Measurements from ENCODE around the gene KRT15. TPM values are rescaled to one million over a fixed set of nuclear protein-coding genes. Genes with fewer than 3 reads are reported as not detected.

KRT15 gene
- total RNA-seq, 1 experiment from 2014 or later: 0.55 TPM

DNA sequence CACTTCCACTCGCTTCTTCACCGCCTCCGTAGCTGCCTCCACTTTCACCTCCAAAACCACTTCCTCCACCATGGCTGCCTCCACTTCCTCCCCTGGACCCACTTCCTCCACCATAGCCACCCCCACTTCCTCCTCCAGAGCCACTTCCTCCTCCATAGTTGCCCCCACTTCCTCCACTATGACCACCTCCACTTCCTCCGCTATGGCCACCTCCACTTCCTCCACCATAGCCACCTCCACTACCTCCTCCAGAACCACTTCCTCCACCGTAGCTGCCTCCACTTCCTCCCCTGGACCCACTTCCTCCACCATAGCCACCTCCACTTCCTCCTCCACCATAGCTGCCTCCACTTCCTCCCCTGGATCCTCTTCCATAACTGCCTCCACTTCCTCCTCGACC is 48.6 kb upstream of the KRT15 start:
- peaks cover 22% of the 10 kb centered on the region for H3K27me3 Mint-ChIP-seq (ENCODE audit: low read depth)
- ChIA-PET CTCF (interaction anchor here (1.1 to 6.2 kb wide), 2 partner anchors 81 to 96 kb away, joined by 4 to 29 read pairs; no protein-coding TSS in a partner anchor), POLR2A (no interaction called here)
- DNase-seq (ENCODE audit: low spot score): no peak
- H3K4me3 Mint-ChIP-seq: no peak overlapping the region
- H3K27ac Mint-ChIP-seq: no peak overlapping the region
- no peaks in the 10 kb centered on the region for H3K36me3 Mint-ChIP-seq
- no peaks in the 10 kb centered on the region; the same call in 1 of the 2 replicates for H3K9me3 Mint-ChIP-seq
- H3K4me1 Mint-ChIP-seq: no peaks in the 10 kb centered on the region
- ATAC-seq: no peak
- TF ChIP-seq NR3C1 (CRISPR knock-in tag; conservative IDR thresholded peaks at IDR 0.05; ENCODE audit: low read depth) (no peak), GABPB1 (CRISPR knock-in tag; IDR thresholded peaks at IDR 0.05) (no peak), MYBL2 (CRISPR knock-in tag; IDR thresholded peaks at IDR 0.05) (no peak), ZNF121 (CRISPR knock-in tag; IDR thresholded peaks at IDR 0.05) (no peak), MLX (CRISPR knock-in tag; IDR thresholded peaks at IDR 0.05) (no peak), ZNF671 (CRISPR knock-in tag; IDR thresholded peaks at IDR 0.05) (no peak), SMAD4 (CRISPR knock-in tag; IDR thresholded peaks at IDR 0.05) (no peak), TCF7 (CRISPR knock-in tag; IDR thresholded peaks at IDR 0.05; ENCODE audit: low read depth) (no peak), ZNF232 (CRISPR knock-in tag; IDR thresholded peaks at IDR 0.05) (no peak)
- TF ChIP-seq, protein P1, sequence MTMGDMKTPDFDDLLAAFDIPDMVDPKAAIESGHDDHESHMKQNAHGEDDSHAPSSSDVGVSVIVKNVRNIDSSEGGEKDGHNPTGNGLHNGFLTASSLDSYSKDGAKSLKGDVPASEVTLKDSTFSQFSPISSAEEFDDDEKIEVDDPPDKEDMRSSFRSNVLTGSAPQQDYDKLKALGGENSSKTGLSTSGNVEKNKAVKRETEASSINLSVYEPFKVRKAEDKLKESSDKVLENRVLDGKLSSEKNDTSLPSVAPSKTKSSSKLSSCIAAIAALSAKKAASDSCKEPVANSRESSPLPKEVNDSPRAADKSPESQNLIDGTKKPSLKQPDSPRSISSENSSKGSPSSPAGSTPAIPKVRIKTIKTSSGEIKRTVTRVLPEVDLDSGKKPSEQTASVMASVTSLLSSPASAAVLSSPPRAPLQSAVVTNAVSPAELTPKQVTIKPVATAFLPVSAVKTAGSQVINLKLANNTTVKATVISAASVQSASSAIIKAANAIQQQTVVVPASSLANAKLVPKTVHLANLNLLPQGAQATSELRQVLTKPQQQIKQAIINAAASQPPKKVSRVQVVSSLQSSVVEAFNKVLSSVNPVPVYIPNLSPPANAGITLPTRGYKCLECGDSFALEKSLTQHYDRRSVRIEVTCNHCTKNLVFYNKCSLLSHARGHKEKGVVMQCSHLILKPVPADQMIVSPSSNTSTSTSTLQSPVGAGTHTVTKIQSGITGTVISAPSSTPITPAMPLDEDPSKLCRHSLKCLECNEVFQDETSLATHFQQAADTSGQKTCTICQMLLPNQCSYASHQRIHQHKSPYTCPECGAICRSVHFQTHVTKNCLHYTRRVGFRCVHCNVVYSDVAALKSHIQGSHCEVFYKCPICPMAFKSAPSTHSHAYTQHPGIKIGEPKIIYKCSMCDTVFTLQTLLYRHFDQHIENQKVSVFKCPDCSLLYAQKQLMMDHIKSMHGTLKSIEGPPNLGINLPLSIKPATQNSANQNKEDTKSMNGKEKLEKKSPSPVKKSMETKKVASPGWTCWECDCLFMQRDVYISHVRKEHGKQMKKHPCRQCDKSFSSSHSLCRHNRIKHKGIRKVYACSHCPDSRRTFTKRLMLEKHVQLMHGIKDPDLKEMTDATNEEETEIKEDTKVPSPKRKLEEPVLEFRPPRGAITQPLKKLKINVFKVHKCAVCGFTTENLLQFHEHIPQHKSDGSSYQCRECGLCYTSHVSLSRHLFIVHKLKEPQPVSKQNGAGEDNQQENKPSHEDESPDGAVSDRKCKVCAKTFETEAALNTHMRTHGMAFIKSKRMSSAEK (CRISPR knock-in tag; IDR thresholded peaks at IDR 0.05; ENCODE audit: borderline replicate concordance): no peak
- TF ChIP-seq, protein P2, sequence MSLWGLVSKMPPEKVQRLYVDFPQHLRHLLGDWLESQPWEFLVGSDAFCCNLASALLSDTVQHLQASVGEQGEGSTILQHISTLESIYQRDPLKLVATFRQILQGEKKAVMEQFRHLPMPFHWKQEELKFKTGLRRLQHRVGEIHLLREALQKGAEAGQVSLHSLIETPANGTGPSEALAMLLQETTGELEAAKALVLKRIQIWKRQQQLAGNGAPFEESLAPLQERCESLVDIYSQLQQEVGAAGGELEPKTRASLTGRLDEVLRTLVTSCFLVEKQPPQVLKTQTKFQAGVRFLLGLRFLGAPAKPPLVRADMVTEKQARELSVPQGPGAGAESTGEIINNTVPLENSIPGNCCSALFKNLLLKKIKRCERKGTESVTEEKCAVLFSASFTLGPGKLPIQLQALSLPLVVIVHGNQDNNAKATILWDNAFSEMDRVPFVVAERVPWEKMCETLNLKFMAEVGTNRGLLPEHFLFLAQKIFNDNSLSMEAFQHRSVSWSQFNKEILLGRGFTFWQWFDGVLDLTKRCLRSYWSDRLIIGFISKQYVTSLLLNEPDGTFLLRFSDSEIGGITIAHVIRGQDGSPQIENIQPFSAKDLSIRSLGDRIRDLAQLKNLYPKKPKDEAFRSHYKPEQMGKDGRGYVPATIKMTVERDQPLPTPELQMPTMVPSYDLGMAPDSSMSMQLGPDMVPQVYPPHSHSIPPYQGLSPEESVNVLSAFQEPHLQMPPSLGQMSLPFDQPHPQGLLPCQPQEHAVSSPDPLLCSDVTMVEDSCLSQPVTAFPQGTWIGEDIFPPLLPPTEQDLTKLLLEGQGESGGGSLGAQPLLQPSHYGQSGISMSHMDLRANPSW (CRISPR knock-in tag; conservative IDR thresholded peaks at IDR 0.05; ENCODE audit: low read depth): no peak

DNA sequence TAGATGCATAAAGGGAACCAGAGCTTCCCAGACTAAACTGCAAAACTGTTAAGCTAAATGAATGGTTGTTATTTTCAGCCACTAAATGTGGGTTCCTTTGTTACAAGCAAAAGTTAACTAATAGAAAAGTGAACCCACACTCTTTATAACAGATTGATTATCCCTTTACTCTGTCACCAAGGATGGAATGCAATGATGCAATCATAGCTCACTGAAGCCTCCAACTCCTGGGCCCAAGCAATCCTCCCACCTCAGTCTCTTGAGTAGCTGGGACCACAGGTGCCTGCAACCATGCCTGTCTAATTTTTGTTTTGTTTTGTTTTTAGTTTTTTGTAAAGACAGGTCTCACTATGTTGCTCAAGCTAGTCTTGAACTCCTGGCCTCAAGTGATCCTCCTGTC is 46.6 kb upstream of the KRT15 start:
- no peak for DNase-seq (ENCODE audit: low spot score)
- Mint-ChIP-seq H3K9me3 (no peaks in the 10 kb centered on the region; the same call in 1 of the 2 replicates), H3K27me3 (ENCODE audit: low read depth) (peaks cover 17% of the 10 kb centered on the region), H3K4me1 (no peaks in the 10 kb centered on the region), H3K36me3 (no peaks in the 10 kb centered on the region), H3K27ac (no peak overlapping the region), H3K4me3 (no peak overlapping the region)
- ChIA-PET POLR2A (interaction anchor here (1.6 kb wide), 1 partner anchor 37 kb away, joined by 3 read pairs; the partner anchor contains the start of gene KRT19), CTCF (interaction anchor here (1.0 to 6.2 kb wide), 8 partner anchors 14 to 100 kb away, joined by 3 to 29 read pairs (median 6); no protein-coding TSS in a partner anchor)
- ATAC-seq: no peak
- TF ChIP-seq, protein P3, sequence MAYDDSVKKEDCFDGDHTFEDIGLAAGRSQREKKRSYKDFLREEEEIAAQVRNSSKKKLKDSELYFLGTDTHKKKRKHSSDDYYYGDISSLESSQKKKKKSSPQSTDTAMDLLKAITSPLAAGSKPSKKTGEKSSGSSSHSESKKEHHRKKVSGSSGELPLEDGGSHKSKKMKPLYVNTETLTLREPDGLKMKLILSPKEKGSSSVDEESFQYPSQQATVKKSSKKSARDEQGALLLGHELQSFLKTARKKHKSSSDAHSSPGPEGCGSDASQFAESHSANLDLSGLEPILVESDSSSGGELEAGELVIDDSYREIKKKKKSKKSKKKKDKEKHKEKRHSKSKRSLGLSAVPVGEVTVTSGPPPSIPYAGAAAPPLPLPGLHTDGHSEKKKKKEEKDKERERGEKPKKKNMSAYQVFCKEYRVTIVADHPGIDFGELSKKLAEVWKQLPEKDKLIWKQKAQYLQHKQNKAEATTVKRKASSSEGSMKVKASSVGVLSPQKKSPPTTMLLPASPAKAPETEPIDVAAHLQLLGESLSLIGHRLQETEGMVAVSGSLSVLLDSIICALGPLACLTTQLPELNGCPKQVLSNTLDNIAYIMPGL (CRISPR knock-in tag; IDR thresholded peaks at IDR 0.05): no peak
- TF ChIP-seq TP53 (CRISPR knock-in tag; IDR thresholded peaks at IDR 0.05) (no peak), E2F4 (CRISPR knock-in tag; IDR thresholded peaks at IDR 0.05; ENCODE audit: borderline replicate concordance, low read depth) (no peak), IRF2 (CRISPR knock-in tag; IDR thresholded peaks at IDR 0.05; ENCODE audit: borderline replicate concordance, low read depth) (no peak), ZNF416 (CRISPR knock-in tag; IDR thresholded peaks at IDR 0.05) (no peak), TEAD4 (CRISPR knock-in tag; IDR thresholded peaks at IDR 0.05) (no peak), RORB (CRISPR knock-in tag; IDR thresholded peaks at IDR 0.05) (no peak), MLX (CRISPR knock-in tag; IDR thresholded peaks at IDR 0.05) (no peak), JAZF1 (CRISPR knock-in tag; IDR thresholded peaks at IDR 0.05) (no peak), ATF1 (CRISPR knock-in tag; IDR thresholded peaks at IDR 0.05) (no peak), ZNF219 (CRISPR knock-in tag; IDR thresholded peaks at IDR 0.05; ENCODE audit: borderline replicate concordance) (no peak)
- TF ChIP-seq, protein P4, sequence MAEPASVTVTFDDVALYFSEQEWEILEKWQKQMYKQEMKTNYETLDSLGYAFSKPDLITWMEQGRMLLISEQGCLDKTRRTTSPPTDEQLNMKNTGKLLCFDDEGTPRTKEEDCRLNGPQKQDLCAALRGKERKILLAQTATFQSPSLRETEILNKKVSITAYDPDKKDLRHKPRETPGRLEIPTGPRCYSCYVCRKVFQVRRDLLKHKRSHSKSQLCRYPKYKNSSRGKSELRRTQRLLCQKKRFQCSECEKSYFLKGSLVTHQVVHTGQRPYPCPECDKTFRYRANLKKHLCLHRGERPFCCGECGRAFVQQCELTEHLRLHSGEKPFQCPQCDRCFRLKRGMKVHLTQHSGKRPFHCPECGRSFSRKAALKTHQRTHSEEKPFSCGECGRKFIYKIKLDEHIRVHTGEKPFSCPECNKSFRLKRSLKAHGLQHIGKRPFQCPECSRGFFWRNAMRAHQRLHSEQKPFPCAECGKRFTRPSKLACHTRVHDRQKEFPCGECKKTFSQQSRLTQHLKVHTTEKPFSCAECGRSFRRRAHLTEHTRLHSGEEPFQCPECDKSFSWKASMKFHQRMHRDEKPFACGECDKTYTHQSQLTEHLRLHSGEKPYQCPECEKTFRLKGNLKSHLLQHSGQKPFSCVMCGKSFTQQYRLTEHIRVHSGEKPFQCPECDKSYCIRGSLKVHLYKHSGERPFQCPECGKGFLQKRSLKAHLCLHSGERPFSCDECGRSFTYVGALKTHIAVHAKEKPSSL (CRISPR knock-in tag; conservative IDR thresholded peaks at IDR 0.05): no peak

All from WTC11 (cell line).